Neuronal stem cell (in vitro differentiated cells): ENCODE measurements around the gene NAA20.

Source experiments
- DNase-seq: peaks from one replicate; pipeline ENCODE4 v3.0.0-alpha.2; 2013; ENCODE audit warnings: low spot score
- H2AFZ ChIP-seq: one replicate; pipeline ENCODE4 v1.6.1; 2013; ENCODE audit warnings: mild to moderate bottlenecking, low read length, inconsistent platforms
- H2AK5ac ChIP-seq: 2 replicates; pipeline ENCODE4 v1.6.1; 2013; ENCODE audit warnings: low read depth, mild to moderate bottlenecking, inconsistent platforms, low read length, moderate library complexity, mixed read lengths
- H2BK120ac ChIP-seq: 2 replicates; pipeline ENCODE4 v1.6.1; 2013; ENCODE audit warnings: low read depth, mild to moderate bottlenecking, inconsistent platforms, low read length, moderate library complexity, mixed read lengths
- H2BK12ac ChIP-seq: one replicate; pipeline ENCODE4 v1.6.1; 2013; ENCODE audit warnings: low read length, inconsistent platforms
- H2BK15ac ChIP-seq: 2 replicates; pipeline ENCODE4 v1.6.1; 2013; ENCODE audit warnings: mild to moderate bottlenecking, low read length, inconsistent platforms, mixed read lengths
- H2BK5ac ChIP-seq: one replicate; pipeline ENCODE4 v1.6.1; 2013; ENCODE audit warnings: inconsistent platforms, mild to moderate bottlenecking, low read length, moderate library complexity
- H3K14ac ChIP-seq: one replicate; pipeline ENCODE4 v1.6.1; 2013; ENCODE audit warnings: low read length, inconsistent platforms
- H3K18ac ChIP-seq: 2 replicates; pipeline ENCODE4 v1.6.1; 2013; ENCODE audit warnings: low read length, inconsistent platforms
- H3K23ac ChIP-seq: 2 replicates; pipeline ENCODE4 v1.6.1; 2013; ENCODE audit warnings: low read depth, mild to moderate bottlenecking, mixed read lengths, low read length, inconsistent platforms; ENCODE audit not compliant: poor library complexity
- H3K27ac ChIP-seq: replicated peaks from 3 replicates; pipeline ENCODE4 v1.5.1; 2013; ENCODE audit warnings: low read length, inconsistent platforms
- H3K27me3 ChIP-seq, 3 experiments: 2 replicates each; pipeline ENCODE4 v1.6.1; 2013; ENCODE audit warnings: low read length in 3 of 3, mild to moderate bottlenecking in 2 of 3, inconsistent platforms in 1 of 3, low read depth in 1 of 3, mixed read lengths in 1 of 3, moderate library complexity in 1 of 3; ENCODE audit not compliant: control insufficient read depth in 3 of 3, insufficient read depth in 3 of 3
- H3K36me3 ChIP-seq, 2 donors: replicated peaks in 1 of 2; 2 replicates each; pipeline ENCODE4 v1.6.1; 2013; ENCODE audit warnings: low read length in 2 of 2; ENCODE audit not compliant: control insufficient read depth in 2 of 2, insufficient read depth in 2 of 2
- H3K4ac ChIP-seq: 2 replicates; pipeline ENCODE4 v1.6.1; 2013; ENCODE audit warnings: inconsistent platforms, mild to moderate bottlenecking, low read length, moderate library complexity
- H3K4me1 ChIP-seq, 2 donors: 1 replicate in 1 of 2; 2 replicates in 1 of 2; pipeline ENCODE4 v1.6.1; 2013; ENCODE audit warnings: low read length in 2 of 2, low read depth in 1 of 2; ENCODE audit not compliant: control insufficient read depth in 2 of 2, insufficient read depth in 1 of 2
- H3K4me2 ChIP-seq: one replicate; pipeline ENCODE4 v1.6.1; 2013; ENCODE audit warnings: mild to moderate bottlenecking, low read length, inconsistent platforms; ENCODE audit not compliant: insufficient read depth, poor library complexity, severe bottlenecking
- H3K4me3 ChIP-seq, 2 donors: 2 replicates each; pipeline ENCODE4 v1.5.1; 2013; ENCODE audit warnings: low read length in 2 of 2, mild to moderate bottlenecking in 2 of 2, inconsistent platforms in 1 of 2, moderate library complexity in 1 of 2
- H3K79me1 ChIP-seq: one replicate; pipeline ENCODE4 v1.6.1; 2013; ENCODE audit warnings: low read depth, mild to moderate bottlenecking, inconsistent platforms, low read length, moderate library complexity
- H3K9ac ChIP-seq: one replicate; pipeline ENCODE4 v1.6.1; 2013; ENCODE audit warnings: mild to moderate bottlenecking, low read depth, low read length, inconsistent platforms; ENCODE audit not compliant: poor library complexity
- H3K9me3 ChIP-seq, 2 donors: replicated peaks in 1 of 2; 2 replicates each; pipeline versions ENCODE3 to v1.6.1; 2013; ENCODE audit warnings: low read length in 2 of 2, mild to moderate bottlenecking in 2 of 2, inconsistent platforms in 1 of 2, low read depth in 1 of 2, mixed read lengths in 1 of 2, moderate library complexity in 1 of 2; ENCODE audit not compliant: control insufficient read depth in 2 of 2, insufficient read depth in 1 of 2
- H4K8ac ChIP-seq: one replicate; pipeline ENCODE4 v1.6.1; 2013; ENCODE audit warnings: low read depth, mild to moderate bottlenecking, inconsistent platforms, low read length, moderate library complexity
- H4K91ac ChIP-seq: one replicate; pipeline ENCODE4 v1.6.1; 2013; ENCODE audit warnings: low read length, low read depth, mild to moderate bottlenecking, inconsistent platforms; ENCODE audit not compliant: poor library complexity
- WGBS, 2 donors: extraction: QIAGEN DNeasy Blood & Tissue Kit; methylation state at CpG; one replicate each; pipeline ENCODE4 v1.1.7; 2013; ENCODE audit warnings: missing lambda C conversion rate in 2 of 2, mixed read lengths in 1 of 2; ENCODE audit not compliant: insufficient read length in 2 of 2, insufficient replicate concordance in 1 of 2; ENCODE audit errors: extremely low coverage in 2 of 2; 5-methylcytosine and 5-hydroxymethylcytosine counted together

The NAA20 gene

GRCh38 chr20:20037960-20038359, 20.8 kb downstream of the NAA20 start:
- no peak overlapping the region for H2BK5ac ChIP-seq
- no peak overlapping the region for H3K9ac ChIP-seq
- H3K36me3 ChIP-seq, result peaks cover 20 to 100% of the 10 kb centered on the region in 2 donors
- H2AK5ac ChIP-seq, result no peak overlapping the region
- no peak for DNase-seq
- no peak overlapping the region for H3K4me3 ChIP-seq
- WGBS, 2 donors, result no CpG with 5 or more reads among the region's 5 CpGs
- H3K79me1 ChIP-seq, result no peaks in the 10 kb centered on the region
- no peak overlapping the region for H2AFZ ChIP-seq
- no peak overlapping the region for H3K4ac ChIP-seq
- H2BK120ac ChIP-seq, result no peak overlapping the region
- no peaks in the 10 kb centered on the region for H3K27me3 ChIP-seq
- H3K27ac ChIP-seq, result no peak overlapping the region
- H3K23ac ChIP-seq, result no peak overlapping the region
- H2BK12ac ChIP-seq, result no peak overlapping the region
- no peak overlapping the region for H4K8ac ChIP-seq
- H3K4me2 ChIP-seq, result no peak overlapping the region
- no peak overlapping the region for H4K91ac ChIP-seq
- H3K18ac ChIP-seq, result no peak overlapping the region
- no peak overlapping the region for H3K14ac ChIP-seq
- no peaks in the 10 kb centered on the region for H3K9me3 ChIP-seq
- no peaks in the 10 kb centered on the region for H3K4me1 ChIP-seq
- H2BK15ac ChIP-seq, result no peak overlapping the region

- H2BK5ac ChIP-seq, result no peak overlapping the region
- no peak overlapping the region for H3K4me3 ChIP-seq
- no peaks in the 10 kb centered on the region for H3K79me1 ChIP-seq
- H4K8ac ChIP-seq, result no peak overlapping the region
- H3K18ac ChIP-seq, result no peak overlapping the region
- H2BK120ac ChIP-seq, result no peak overlapping the region
- no peak overlapping the region for H3K4ac ChIP-seq
- no peak overlapping the region for H3K23ac ChIP-seq
- H3K4me1 ChIP-seq, result no peaks in the 10 kb centered on the region
- no CpG with 5 or more reads among the region's 6 CpGs for WGBS, 2 donors
- no peak overlapping the region for H4K91ac ChIP-seq
- peaks cover 23 to 100% of the 10 kb centered on the region in 2 donors for H3K36me3 ChIP-seq
- no peak overlapping the region for H3K27ac ChIP-seq
- H3K27me3 ChIP-seq, result no peaks in the 10 kb centered on the region
- no peak overlapping the region for H2BK12ac ChIP-seq
- H3K9ac ChIP-seq, result no peak overlapping the region
- no peak for DNase-seq
- H2AK5ac ChIP-seq, result no peak overlapping the region
- no peak overlapping the region for H2BK15ac ChIP-seq
- H3K14ac ChIP-seq, result no peak overlapping the region
- no peak overlapping the region for H3K4me2 ChIP-seq
- H3K9me3 ChIP-seq, result no peaks in the 10 kb centered on the region
- H2AFZ ChIP-seq, result no peak overlapping the region
Measured at GRCh38 chr20:20038586-20038985, 21.4 kb downstream of the NAA20 start.

- Histone ChIP-seq H3K4me2 (no peak overlapping the region), H3K23ac (no peak overlapping the region), H2BK12ac (no peak overlapping the region), H2BK120ac (no peak overlapping the region), H4K91ac (no peak overlapping the region), H3K14ac (no peak overlapping the region), H2BK15ac (no peak overlapping the region), H2BK5ac (no peak overlapping the region), H4K8ac (no peak overlapping the region), H2AFZ (no peak overlapping the region), H3K4ac (no peak overlapping the region), H3K4me3 (no peak overlapping the region), H3K79me1 (no peaks in the 10 kb centered on the region), H3K27me3 (no peaks in the 10 kb centered on the region), H3K36me3 (peaks cover 28 to 100% of the 10 kb centered on the region in 2 donors), H3K27ac (no peak overlapping the region), H2AK5ac (no peak overlapping the region), H3K4me1 (no peaks in the 10 kb centered on the region), H3K9me3 (no peaks in the 10 kb centered on the region), H3K18ac (no peak overlapping the region), H3K9ac (no peak overlapping the region)
- no CpG with 5 or more reads among the region's 6 CpGs for whole genome bisulfite sequencing, 2 donors
- no peak for DNase-seq
Measured at GRCh38 chr20:20039752-20040387, 22.7 kb downstream of the NAA20 start.

GRCh38 chr20:20051767-20052073, 34.6 kb downstream of the NAA20 start:
- H3K9me3 ChIP-seq, result no peaks in the 10 kb centered on the region
- H3K4me1 ChIP-seq, result peaks cover 2 to 4% of the 10 kb centered on the region in 2 donors
- no peak overlapping the region for H4K91ac ChIP-seq
- H3K4me2 ChIP-seq, result peak overlapping the region; percentile 56
- H2BK12ac ChIP-seq, result no peak overlapping the region
- H3K27ac ChIP-seq, result no peak overlapping the region
- no peaks in the 10 kb centered on the region for H3K27me3 ChIP-seq
- peak overlapping the region; percentile 98 for H2AFZ ChIP-seq
- peak overlapping the region; percentile 60 for H2AK5ac ChIP-seq
- H3K14ac ChIP-seq, result no peak overlapping the region
- peak overlapping the region; percentile 79 to 96 for H3K4me3 ChIP-seq
- H3K23ac ChIP-seq, result peak overlapping the region; percentile 96
- H3K4ac ChIP-seq, result no peak overlapping the region
- no peak overlapping the region for H2BK120ac ChIP-seq
- DNase-seq, result no peak
- H2BK15ac ChIP-seq, result no peak overlapping the region
- H3K18ac ChIP-seq, result peak overlapping the region; percentile 88
- no peak overlapping the region for H4K8ac ChIP-seq
- H3K79me1 ChIP-seq, result peaks cover 4% of the 10 kb centered on the region
- WGBS, 2 donors, result no CpG with 5 or more reads among the region's 13 CpGs
- peak overlapping the region; percentile 96 for H3K9ac ChIP-seq
- H2BK5ac ChIP-seq, result no peak overlapping the region
- H3K36me3 ChIP-seq, result peaks cover 13 to 41% of the 10 kb centered on the region in 2 donors
